Measurements from ENCODE around the gene PEX1.
A peak's percentile ranks its signal among the peaks of the same experiment; 100 is the strongest.
"Not testable (repeated sequence)": the region's sequence is repeated elsewhere in the genome, so short reads cannot be mapped to it uniquely, and the experiment has no call there.

The PEX1 gene

GRCh38 chr7:92503767-92504166 is 24.6 kb downstream of the PEX1 start:
- no peak for DNase-seq

GRCh38 chr7:92498557-92498956 is 29.8 kb downstream of the PEX1 start:
- DNase-seq = no peak

- no peak for DNase-seq
Observed at GRCh38 chr7:92496876-92497275, 31.4 kb downstream of the PEX1 start.

- no peak for DNase-seq
Observed at GRCh38 chr7:92489634-92490033, 38.7 kb downstream of the PEX1 start.

GRCh38 chr7:92487804-92488203 is 40.5 kb downstream of the PEX1 start:
- no peak for DNase-seq

- no peak for DNase-seq
Observed at GRCh38 chr7:92485974-92486373, 42.3 kb downstream of the PEX1 start.

GRCh38 chr7:92485267-92485892 is 42.9 kb downstream of the PEX1 start:
- DNase-seq = no peak

- not testable (repeated sequence) for DNase-seq
Observed at GRCh38 chr7:92484226-92484625, 44.1 kb downstream of the PEX1 start.

- DNase-seq = not testable (repeated sequence)
Observed at GRCh38 chr7:92483624-92484023, 44.7 kb downstream of the PEX1 start.

- not testable (repeated sequence) for DNase-seq
Observed at GRCh38 chr7:92479146-92479545, 49.2 kb downstream of the PEX1 start.

- no peak for DNase-seq
Observed at GRCh38 chr7:92478711-92479110, 49.6 kb downstream of the PEX1 start.

GRCh38 chr7:92478095-92478494 is 50.2 kb downstream of the PEX1 start:
- DNase-seq = no peak

- not testable (repeated sequence) for DNase-seq
Observed at GRCh38 chr7:92477681-92478080, 50.6 kb downstream of the PEX1 start, which contains the start of gene ERVW-1. Gene ERVW-1, minus strand, starts transcription at chr7:92477946. Its CDS starts 7,565 bp downstream, at chr7:92470381.

GRCh38 chr7:92475851-92476590 is 52.3 kb downstream of the PEX1 start:
- DNase-seq = not testable (repeated sequence)

- not testable (repeated sequence) for DNase-seq
Observed at GRCh38 chr7:92475261-92475770, 53.0 kb downstream of the PEX1 start.

GRCh38 chr7:92473989-92474388 is 54.3 kb downstream of the PEX1 start:
- not testable (repeated sequence) for DNase-seq

GRCh38 chr7:92468589-92468988 is 59.7 kb downstream of the PEX1 start:
- not testable (repeated sequence) for DNase-seq

- DNase-seq = no peak
Observed at GRCh38 chr7:92466682-92467081, 61.6 kb downstream of the PEX1 start.

- no peak for DNase-seq
Observed at GRCh38 chr7:92464515-92464914, 63.8 kb downstream of the PEX1 start.

- no peak for DNase-seq
Observed at GRCh38 chr7:92462560-92462959, 65.8 kb downstream of the PEX1 start.

- DNase-seq = peak; percentile 69
Observed at GRCh38 chr7:92461027-92462003, 67.0 kb downstream of the PEX1 start.

- no peak for DNase-seq
Observed at GRCh38 chr7:92460510-92460909, 67.8 kb downstream of the PEX1 start.

- DNase-seq = no peak
Observed at GRCh38 chr7:92460109-92460508, 68.2 kb downstream of the PEX1 start.

Data from NCI-H146 (cell line).